GM12892 (cell line): ENCODE results near the gene DOK7.
"Not testable (repeated sequence)": the region's sequence is repeated elsewhere in the genome, so short reads cannot be mapped to it uniquely, and the experiment has no call there.

Experiments used
- DNase-seq: peaks from one replicate; pipeline ENCODE4 v3.0.0; 2011; ENCODE audit not compliant: insufficient read length
- FAIRE-seq: peaks from 2 replicates; lab custom pipeline; 2011; peaks lifted over from hg19 to GRCh38; lab: Jason Lieb, UNC
- POLR2A ChIP-seq: IDR thresholded peaks from 2 replicates; pipeline ENCODE4 v1.6.1; 2011; ENCODE audit warnings: low read depth, low read length, control low read depth
- POLR2AphosphoS5 ChIP-seq: IDR thresholded peaks from 2 replicates; pipeline ENCODE4 v1.6.1; 2011; ENCODE audit warnings: low read depth, low read length, control low read depth
- TAF1 ChIP-seq: IDR thresholded peaks from 2 replicates; pipeline ENCODE4 v1.6.1; 2011; ENCODE audit warnings: low read depth, mild to moderate bottlenecking, control low read depth, low read length, borderline replicate concordance

Gene DOK7

GRCh38 chr4:3532751-3533422 is 69.8 kb downstream of the DOK7 start:
- FAIRE-seq (no peak), DNase-seq (no peak)
- TF ChIP-seq POLR2A (no peak), TAF1 (no peak), POLR2AphosphoS5 (no peak)

GRCh38 chr4:3533423-3533820 is 70.3 kb downstream of the DOK7 start:
- DNase-seq, result no peak
- no peak for TF ChIP-seq TAF1
- TF ChIP-seq POLR2A, result no peak
- no peak for TF ChIP-seq POLR2AphosphoS5
- FAIRE-seq, result no peak

- not testable (repeated sequence) for DNase-seq, FAIRE-seq
These were observed 72.7 kb downstream of the DOK7 start for GRCh38 chr4:3535812-3536211.

GRCh38 chr4:3538906-3539305 is 75.8 kb downstream of the DOK7 start:
- DNase-seq, FAIRE-seq: not testable (repeated sequence)

- DNase-seq, FAIRE-seq: not testable (repeated sequence)
These were observed 80.3 kb downstream of the DOK7 start for GRCh38 chr4:3543415-3543814.
